GM18526 (cell line): Measurements from ENCODE around the gene PDE4D.

Experiments used
- POLR2A ChIP-seq: IDR thresholded peaks from 3 replicates; pipeline ENCODE4 v1.6.1; 2011; ENCODE audit not compliant: insufficient read length; ENCODE audit errors: extremely low read depth

The PDE4D gene

GRCh38 chr5:59826996-59827395 is 66.5 kb downstream of the PDE4D start:
- no peak for TF ChIP-seq POLR2A

GRCh38 chr5:59823420-59823819 is 70.1 kb downstream of the PDE4D start:
- TF ChIP-seq POLR2A: no peak

- no peak for TF ChIP-seq POLR2A
Measured at GRCh38 chr5:59819806-59820205, 73.7 kb downstream of the PDE4D start.

GRCh38 chr5:59817536-59817935 is 76.0 kb downstream of the PDE4D start:
- TF ChIP-seq POLR2A: no peak

- TF ChIP-seq POLR2A: no peak
Measured at GRCh38 chr5:59816654-59817300, 76.7 kb downstream of the PDE4D start.

- TF ChIP-seq POLR2A: no peak
Measured at GRCh38 chr5:59814537-59814872, 79.0 kb downstream of the PDE4D start.

- TF ChIP-seq POLR2A: no peak
Measured at GRCh38 chr5:59813761-59814536, 79.6 kb downstream of the PDE4D start.

GRCh38 chr5:59810041-59810440 is 83.5 kb downstream of the PDE4D start:
- TF ChIP-seq POLR2A: no peak

- no peak for TF ChIP-seq POLR2A
Measured at GRCh38 chr5:59807806-59808205, 85.7 kb downstream of the PDE4D start.

- TF ChIP-seq POLR2A: no peak
Measured at GRCh38 chr5:59800347-59800893, 93.1 kb downstream of the PDE4D start.

GRCh38 chr5:59799668-59800346 is 93.7 kb downstream of the PDE4D start:
- TF ChIP-seq POLR2A: no peak

- no peak for TF ChIP-seq POLR2A
Measured at GRCh38 chr5:59798862-59799667, 94.5 kb downstream of the PDE4D start.

- no peak for TF ChIP-seq POLR2A
Measured at GRCh38 chr5:59795141-59795540, 98.4 kb downstream of the PDE4D start.

- no peak for TF ChIP-seq POLR2A
Measured at GRCh38 chr5:59792983-59793585, 100.4 kb downstream of the PDE4D start.

- TF ChIP-seq POLR2A: no peak
Measured at GRCh38 chr5:59791617-59792016, 101.9 kb downstream of the PDE4D start.

GRCh38 chr5:59790776-59791475 is 102.6 kb downstream of the PDE4D start:
- TF ChIP-seq POLR2A: no peak
